ENCODE data around the gene CCDC88C.

GRCh38 chr14:91381801-91382670 lies 35.6 kb downstream of the CCDC88C start:
- TF ChIP-seq USF2 (CRISPR knock-in tag; IDR thresholded peaks at IDR 0.05) (no peak), CTCF (IDR thresholded peaks at IDR 0.05) (no peak), SP1 (CRISPR knock-in tag; conservative IDR thresholded peaks at IDR 0.05) (no peak), ELF4 (CRISPR knock-in tag; IDR thresholded peaks at IDR 0.05; ENCODE audit: low read depth) (no peak), MXD4 (CRISPR knock-in tag; IDR thresholded peaks at IDR 0.05; ENCODE audit: borderline replicate concordance) (no peak), ETV6 (CRISPR knock-in tag; IDR thresholded peaks at IDR 0.05) (no peak), ZNF425 (CRISPR knock-in tag; conservative IDR thresholded peaks at IDR 0.05) (no peak), KAT7 (CRISPR knock-in tag; IDR thresholded peaks at IDR 0.05; ENCODE audit: borderline replicate concordance) (no peak), HMGXB4 (CRISPR knock-in tag; IDR thresholded peaks at IDR 0.05) (no peak), ZBTB43 (CRISPR knock-in tag; IDR thresholded peaks at IDR 0.05) (no peak), ATF3 (CRISPR knock-in tag; conservative IDR thresholded peaks at IDR 0.05) (no peak), MAX (CRISPR knock-in tag; IDR thresholded peaks at IDR 0.05) (no peak), ARID4B (CRISPR knock-in tag; IDR thresholded peaks at IDR 0.05; ENCODE audit: borderline replicate concordance) (no peak)
